ENCODE measurements around the gene C1orf116.

The C1orf116 gene

GRCh38 chr1:206987873-206988272 lies 44.7 kb downstream of the C1orf116 start:
- no peak for DNase-seq (ENCODE audit: low read depth)

GRCh38 chr1:206986885-206987284 lies 45.7 kb downstream of the C1orf116 start:
- DNase-seq (ENCODE audit: low read depth): no peak

- no peak for DNase-seq (ENCODE audit: low read depth)
Measured at GRCh38 chr1:206986402-206986801, 46.2 kb downstream of the C1orf116 start.

GRCh38 chr1:206985162-206985749 lies 47.3 kb downstream of the C1orf116 start:
- no peak for DNase-seq (ENCODE audit: low read depth)

- DNase-seq (ENCODE audit: low read depth): peak; percentile 13
Measured at GRCh38 chr1:206982216-206982615, 50.3 kb downstream of the C1orf116 start.

- DNase-seq (ENCODE audit: low read depth): no peak
Measured at GRCh38 chr1:206979379-206980043, 53.0 kb downstream of the C1orf116 start.

GRCh38 chr1:206978259-206978658 lies 54.3 kb downstream of the C1orf116 start:
- DNase-seq (ENCODE audit: low read depth): no peak

- DNase-seq (ENCODE audit: low read depth): no peak
Measured at GRCh38 chr1:206975306-206975705, 57.2 kb downstream of the C1orf116 start.

- no peak for DNase-seq (ENCODE audit: low read depth)
Measured at GRCh38 chr1:206974140-206974539, 58.4 kb downstream of the C1orf116 start.

GRCh38 chr1:206972728-206973127 lies 59.8 kb downstream of the C1orf116 start:
- DNase-seq (ENCODE audit: low read depth): no peak

- DNase-seq (ENCODE audit: low read depth): no peak
Measured at GRCh38 chr1:206971029-206971655, 61.4 kb downstream of the C1orf116 start.

- DNase-seq (ENCODE audit: low read depth): no peak
Measured at GRCh38 chr1:206970446-206970845, 62.1 kb downstream of the C1orf116 start, which contains the start of gene FCAMR. Gene FCAMR, minus strand, starts transcription at chr1:206970460. Its CDS starts 335 bp downstream, at chr1:206970125.

- no peak for DNase-seq (ENCODE audit: low read depth)
Measured at GRCh38 chr1:206969090-206969489, 63.5 kb downstream of the C1orf116 start.

Measured in T-helper 22 cell (primary cell).